HCT116 (cell line): Measurements from ENCODE around the gene LOXHD1.

ENCODE experiments used
- EZH2 ChIP-seq: fragments of 200-600 bp; sonication (generic); IDR thresholded peaks from 2 replicates; pipeline ENCODE4 v1.6.1; 2017; ENCODE audit warnings: antibody characterized with exemption, mixed run types
- FOSL1 ChIP-seq: IDR thresholded peaks from 2 replicates; pipeline ENCODE4 v1.6.1; 2012; ENCODE audit warnings: low read depth
- MAX ChIP-seq: IDR thresholded peaks from 2 replicates; pipeline ENCODE4 v1.6.1; 2012
- POLR2A ChIP-seq: IDR thresholded peaks from 2 replicates; pipeline ENCODE4 v1.7.0; 2011; ENCODE audit warnings: borderline replicate concordance; ENCODE audit not compliant: insufficient read depth, insufficient read length; ENCODE audit errors: extremely low read depth
- TF ChIP-seq, protein P1 (sequence below), 3 experiments: fragments of 200-600 bp in 1 of 3; sonication (generic) in 1 of 3; IDR thresholded peaks in 2 of 3; conservative IDR thresholded peaks in 1 of 3; 2 replicates each; pipeline ENCODE4 v1.5.1; 2012 to 2017; ENCODE audit warnings: low read depth in 2 of 3, low read length in 2 of 3, antibody characterized with exemption in 1 of 3, borderline replicate concordance in 1 of 3, control low read depth in 1 of 3, mild to moderate bottlenecking in 1 of 3, mixed read lengths in 1 of 3, mixed run types in 1 of 3, moderate library complexity in 1 of 3; ENCODE audit not compliant: insufficient read depth in 1 of 3
- TF ChIP-seq, protein P2 (sequence below): IDR thresholded peaks from 2 replicates; pipeline ENCODE4 v1.6.1; 2012; ENCODE audit warnings: low read depth

DNA sequence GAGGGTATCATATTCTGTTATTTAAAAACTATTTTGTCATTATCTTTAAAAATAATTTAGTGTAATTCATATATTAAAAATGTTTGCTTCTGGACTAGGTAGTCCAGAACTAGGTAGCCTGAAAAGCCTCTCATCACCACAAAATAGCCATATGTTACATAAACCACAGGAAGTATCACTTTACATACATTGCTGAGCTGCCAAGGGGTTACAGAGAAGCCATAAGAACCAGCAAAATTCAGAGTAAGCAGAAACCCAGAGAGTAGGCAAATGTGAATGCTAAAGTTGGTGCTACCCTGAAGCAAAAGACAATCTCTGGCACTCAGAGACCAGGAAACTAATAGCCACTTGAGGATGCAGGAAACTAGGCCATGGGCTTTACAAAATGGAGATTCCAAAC is 60.9 kb downstream of the LOXHD1 start:
- no peak for TF ChIP-seq MAX
- TF ChIP-seq, protein P1, sequence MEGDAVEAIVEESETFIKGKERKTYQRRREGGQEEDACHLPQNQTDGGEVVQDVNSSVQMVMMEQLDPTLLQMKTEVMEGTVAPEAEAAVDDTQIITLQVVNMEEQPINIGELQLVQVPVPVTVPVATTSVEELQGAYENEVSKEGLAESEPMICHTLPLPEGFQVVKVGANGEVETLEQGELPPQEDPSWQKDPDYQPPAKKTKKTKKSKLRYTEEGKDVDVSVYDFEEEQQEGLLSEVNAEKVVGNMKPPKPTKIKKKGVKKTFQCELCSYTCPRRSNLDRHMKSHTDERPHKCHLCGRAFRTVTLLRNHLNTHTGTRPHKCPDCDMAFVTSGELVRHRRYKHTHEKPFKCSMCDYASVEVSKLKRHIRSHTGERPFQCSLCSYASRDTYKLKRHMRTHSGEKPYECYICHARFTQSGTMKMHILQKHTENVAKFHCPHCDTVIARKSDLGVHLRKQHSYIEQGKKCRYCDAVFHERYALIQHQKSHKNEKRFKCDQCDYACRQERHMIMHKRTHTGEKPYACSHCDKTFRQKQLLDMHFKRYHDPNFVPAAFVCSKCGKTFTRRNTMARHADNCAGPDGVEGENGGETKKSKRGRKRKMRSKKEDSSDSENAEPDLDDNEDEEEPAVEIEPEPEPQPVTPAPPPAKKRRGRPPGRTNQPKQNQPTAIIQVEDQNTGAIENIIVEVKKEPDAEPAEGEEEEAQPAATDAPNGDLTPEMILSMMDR (IDR thresholded peaks at IDR 0.05 in 2 of 3, conservative IDR thresholded peaks at IDR 0.05 in 1 of 3; ENCODE audit: borderline replicate concordance in 1 of 3, insufficient read depth in 1 of 3, low read depth in 2 of 3, low read length in 2 of 3), result no peak
- TF ChIP-seq POLR2A, result no peak
- no peak for TF ChIP-seq FOSL1
- no peak for TF ChIP-seq EZH2
- TF ChIP-seq, protein P2, sequence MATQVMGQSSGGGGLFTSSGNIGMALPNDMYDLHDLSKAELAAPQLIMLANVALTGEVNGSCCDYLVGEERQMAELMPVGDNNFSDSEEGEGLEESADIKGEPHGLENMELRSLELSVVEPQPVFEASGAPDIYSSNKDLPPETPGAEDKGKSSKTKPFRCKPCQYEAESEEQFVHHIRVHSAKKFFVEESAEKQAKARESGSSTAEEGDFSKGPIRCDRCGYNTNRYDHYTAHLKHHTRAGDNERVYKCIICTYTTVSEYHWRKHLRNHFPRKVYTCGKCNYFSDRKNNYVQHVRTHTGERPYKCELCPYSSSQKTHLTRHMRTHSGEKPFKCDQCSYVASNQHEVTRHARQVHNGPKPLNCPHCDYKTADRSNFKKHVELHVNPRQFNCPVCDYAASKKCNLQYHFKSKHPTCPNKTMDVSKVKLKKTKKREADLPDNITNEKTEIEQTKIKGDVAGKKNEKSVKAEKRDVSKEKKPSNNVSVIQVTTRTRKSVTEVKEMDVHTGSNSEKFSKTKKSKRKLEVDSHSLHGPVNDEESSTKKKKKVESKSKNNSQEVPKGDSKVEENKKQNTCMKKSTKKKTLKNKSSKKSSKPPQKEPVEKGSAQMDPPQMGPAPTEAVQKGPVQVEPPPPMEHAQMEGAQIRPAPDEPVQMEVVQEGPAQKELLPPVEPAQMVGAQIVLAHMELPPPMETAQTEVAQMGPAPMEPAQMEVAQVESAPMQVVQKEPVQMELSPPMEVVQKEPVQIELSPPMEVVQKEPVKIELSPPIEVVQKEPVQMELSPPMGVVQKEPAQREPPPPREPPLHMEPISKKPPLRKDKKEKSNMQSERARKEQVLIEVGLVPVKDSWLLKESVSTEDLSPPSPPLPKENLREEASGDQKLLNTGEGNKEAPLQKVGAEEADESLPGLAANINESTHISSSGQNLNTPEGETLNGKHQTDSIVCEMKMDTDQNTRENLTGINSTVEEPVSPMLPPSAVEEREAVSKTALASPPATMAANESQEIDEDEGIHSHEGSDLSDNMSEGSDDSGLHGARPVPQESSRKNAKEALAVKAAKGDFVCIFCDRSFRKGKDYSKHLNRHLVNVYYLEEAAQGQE, result no peak
